ENCODE measurements around the gene TMEM120A. TPM values are rescaled to one million over a fixed set of nuclear protein-coding genes. Genes with fewer than 3 reads are reported as not detected.

Gene TMEM120A
- total RNA-seq, 1 donor from 2014 or later, result 43.9 TPM

GRCh38 chr7:75963381-75963995 is 30.9 kb downstream of the TMEM120A start:
- Histone ChIP-seq H3K27me3 (no peaks in the 10 kb centered on the region), H3K27ac (peak overlapping the region; percentile 76), H3K9me3 (no peaks in the 10 kb centered on the region), H3K36me3 (peaks cover 35% of the 10 kb centered on the region), H3K4me3 (no peak overlapping the region), H3K4me1 (peaks cover 36% of the 10 kb centered on the region)
- intact Hi-C loops (cut with DNase I), result no loop called here
- DNase-seq (no peak), ATAC-seq (no peak)
- no peak for TF ChIP-seq CTCF (IDR thresholded peaks at IDR 0.05)

GRCh38 chr7:75962607-75963380 is 31.6 kb downstream of the TMEM120A start:
- Histone ChIP-seq H3K36me3 (peaks cover 42% of the 10 kb centered on the region), H3K9me3 (no peaks in the 10 kb centered on the region), H3K4me1 (peaks cover 33% of the 10 kb centered on the region), H3K27me3 (no peaks in the 10 kb centered on the region), H3K4me3 (no peak overlapping the region), H3K27ac (peak overlapping the region; percentile 76)
- TF ChIP-seq CTCF (IDR thresholded peaks at IDR 0.05), result no peak
- DNase-seq, result peak; percentile 60
- intact Hi-C loops (cut with DNase I), result no loop called here
- no peak for ATAC-seq

GRCh38 chr7:75961218-75961617 is 33.2 kb downstream of the TMEM120A start:
- Histone ChIP-seq H3K36me3 (peaks cover 44% of the 10 kb centered on the region), H3K27ac (no peak overlapping the region), H3K4me1 (peaks cover 27% of the 10 kb centered on the region), H3K9me3 (no peaks in the 10 kb centered on the region), H3K27me3 (no peaks in the 10 kb centered on the region), H3K4me3 (no peak overlapping the region)
- intact Hi-C loops (cut with DNase I), result no loop called here
- no peak for TF ChIP-seq CTCF (IDR thresholded peaks at IDR 0.05)
- DNase-seq (no peak), ATAC-seq (no peak)

- no peak overlapping the region for H3K4me3 ChIP-seq
- no peak for DNase-seq
- no peak overlapping the region for H3K27ac ChIP-seq
- no peaks in the 10 kb centered on the region for H3K9me3 ChIP-seq
- H3K36me3 ChIP-seq, result peaks cover 44% of the 10 kb centered on the region
- no peak for TF ChIP-seq CTCF (IDR thresholded peaks at IDR 0.05)
- no peak for ATAC-seq
- no peaks in the 10 kb centered on the region for H3K27me3 ChIP-seq
- intact Hi-C loops (cut with DNase I), result no loop called here
- H3K4me1 ChIP-seq, result peaks cover 20% of the 10 kb centered on the region
Measured at GRCh38 chr7:75960372-75960771, 34.0 kb downstream of the TMEM120A start.

- intact Hi-C loops (cut with DNase I), result no loop called here
- Histone ChIP-seq H3K4me3 (no peak overlapping the region), H3K9me3 (no peaks in the 10 kb centered on the region), H3K27ac (peak overlapping the region; percentile 17), H3K4me1 (peaks cover 20% of the 10 kb centered on the region), H3K36me3 (peaks cover 56% of the 10 kb centered on the region), H3K27me3 (no peaks in the 10 kb centered on the region)
- no peak for TF ChIP-seq CTCF (IDR thresholded peaks at IDR 0.05)
- no peak for DNase-seq
- ATAC-seq, result no peak
Measured at GRCh38 chr7:75958802-75959543, 35.4 kb downstream of the TMEM120A start.

Data from upper lobe of right lung (tissue), 1 donor.